Fibroblast of lung (primary cell): ENCODE measurements around the gene KIF15. TPM values are rescaled to one million over a fixed set of nuclear protein-coding genes. Genes with fewer than 3 reads are reported as not detected.

ENCODE experiments used
- DNase-seq, 2 donors: peaks; one replicate each; pipeline versions ENCODE4 v3.0.0 to v3.0.0-alpha.2; 2010; ENCODE audit warnings: low read depth in 2 of 2
- H2AFZ ChIP-seq: 2 replicates; pipeline ENCODE4 v1.5.1; 2012; ENCODE audit warnings: low read length, control low read depth, inconsistent platforms
- H3K27ac ChIP-seq: 2 replicates; pipeline ENCODE4 v1.5.1; 2011; ENCODE audit warnings: low read length, control low read depth; ENCODE audit not compliant: insufficient read depth
- H3K27me3 ChIP-seq: 2 replicates; pipeline ENCODE4 v1.5.1; 2011; ENCODE audit warnings: mild to moderate bottlenecking, low read length; ENCODE audit not compliant: control insufficient read depth, insufficient read depth
- H3K36me3 ChIP-seq: 2 replicates; pipeline ENCODE4 v1.5.1; 2011; ENCODE audit warnings: low read length; ENCODE audit not compliant: control insufficient read depth, insufficient read depth
- H3K4me1 ChIP-seq: 2 replicates; pipeline ENCODE4 v1.5.1; 2011; ENCODE audit warnings: low read length; ENCODE audit not compliant: control insufficient read depth, insufficient read depth; ENCODE audit errors: extremely low read depth
- H3K4me2 ChIP-seq: 2 replicates; pipeline ENCODE4 v1.5.1; 2011; ENCODE audit warnings: low read length, control low read depth; ENCODE audit not compliant: insufficient read depth; ENCODE audit errors: extremely low read depth
- H3K4me3 ChIP-seq, 4 experiments: fragments of 200-600 bp in 1 of 4; sonication (generic) in 1 of 4; replicated peaks in 1 of 4; 2 replicates each; pipeline ENCODE4 v1.5.1; 2011 to 2016; ENCODE audit warnings: low read length in 4 of 4, low read depth in 3 of 4, mild to moderate bottlenecking in 3 of 4, control low read depth in 2 of 4, inconsistent platforms in 1 of 4, mixed read lengths in 1 of 4; ENCODE audit not compliant: insufficient read depth in 1 of 4; ENCODE audit errors: control extremely low read depth in 1 of 4
- H3K79me2 ChIP-seq: 2 replicates; pipeline ENCODE4 v1.5.1; 2012; ENCODE audit warnings: mild to moderate bottlenecking, low read length, inconsistent platforms; ENCODE audit not compliant: control insufficient read depth, insufficient read depth
- H3K9ac ChIP-seq: 2 replicates; pipeline ENCODE4 v1.5.1; 2011; ENCODE audit warnings: mild to moderate bottlenecking, low read length, control low read depth; ENCODE audit not compliant: insufficient read depth
- H3K9me3 ChIP-seq: 2 replicates; pipeline ENCODE4 v1.5.1; 2012; ENCODE audit warnings: low read depth, low read length; ENCODE audit not compliant: control insufficient read depth, insufficient read depth
- H4K20me1 ChIP-seq: 2 replicates; pipeline ENCODE4 v1.5.1; 2011; ENCODE audit warnings: low read length; ENCODE audit not compliant: control insufficient read depth, insufficient read depth; ENCODE audit errors: extremely low read depth
- EZH2 ChIP-seq: IDR thresholded peaks from 2 replicates; pipeline ENCODE4 v1.5.1; 2012; ENCODE audit warnings: low read length, control low read depth, mild to moderate bottlenecking; ENCODE audit errors: missing control alignments
- polyA plus RNA-seq, 2 donors: library from polyadenylated mRNA; depleted of rRNA in 1 of 2; stranded (reverse) in 1 of 2; unstranded in 1 of 2; fragments of >200 nt; gene quantifications; 2 replicates each; pipeline ENCODE4 v1.2.1, GENCODE V29; 2011 to 2012; ENCODE audit warnings: missing spikeins in 1 of 2
- total RNA-seq: library from RNA; depleted of rRNA; stranded (reverse); fragments of >200 nt; gene quantifications from 2 replicates; pipeline ENCODE4 v1.2.1, GENCODE V29; 2014
- TF ChIP-seq, protein P1 (sequence below), 2 donors: IDR thresholded peaks in 1 of 2; conservative IDR thresholded peaks in 1 of 2; 1 replicate in 1 of 2; 2 replicates in 1 of 2; pipeline ENCODE4 v1.5.1; 2011 to 2012; ENCODE audit warnings: low read length in 2 of 2, control low read depth in 1 of 2, inconsistent platforms in 1 of 2, low read depth in 1 of 2, mild to moderate bottlenecking in 1 of 2

KIF15 gene
- total and polyA plus RNA-seq, 2 donors (not counting 1 experiment from before 2014, with no cell fraction given), result 3.1 to 3.8 TPM

- Histone ChIP-seq H3K9ac (peak overlapping the region; percentile 41), H2AFZ (peak overlapping the region; percentile 96), H3K4me3 (peak overlapping the region; percentile 71 to 96 (median 86)), H3K4me1 (peaks cover 5% of the 10 kb centered on the region), H3K79me2 (peaks cover 45% of the 10 kb centered on the region), H3K27ac (peak overlapping the region; percentile 87), H4K20me1 (no peaks in the 10 kb centered on the region), H3K9me3 (no peaks in the 10 kb centered on the region), H3K4me2 (peak overlapping the region; percentile 90), H3K36me3 (no peaks in the 10 kb centered on the region), H3K27me3 (no peaks in the 10 kb centered on the region)
- DNase-seq, result no peak
- TF ChIP-seq, protein P1, sequence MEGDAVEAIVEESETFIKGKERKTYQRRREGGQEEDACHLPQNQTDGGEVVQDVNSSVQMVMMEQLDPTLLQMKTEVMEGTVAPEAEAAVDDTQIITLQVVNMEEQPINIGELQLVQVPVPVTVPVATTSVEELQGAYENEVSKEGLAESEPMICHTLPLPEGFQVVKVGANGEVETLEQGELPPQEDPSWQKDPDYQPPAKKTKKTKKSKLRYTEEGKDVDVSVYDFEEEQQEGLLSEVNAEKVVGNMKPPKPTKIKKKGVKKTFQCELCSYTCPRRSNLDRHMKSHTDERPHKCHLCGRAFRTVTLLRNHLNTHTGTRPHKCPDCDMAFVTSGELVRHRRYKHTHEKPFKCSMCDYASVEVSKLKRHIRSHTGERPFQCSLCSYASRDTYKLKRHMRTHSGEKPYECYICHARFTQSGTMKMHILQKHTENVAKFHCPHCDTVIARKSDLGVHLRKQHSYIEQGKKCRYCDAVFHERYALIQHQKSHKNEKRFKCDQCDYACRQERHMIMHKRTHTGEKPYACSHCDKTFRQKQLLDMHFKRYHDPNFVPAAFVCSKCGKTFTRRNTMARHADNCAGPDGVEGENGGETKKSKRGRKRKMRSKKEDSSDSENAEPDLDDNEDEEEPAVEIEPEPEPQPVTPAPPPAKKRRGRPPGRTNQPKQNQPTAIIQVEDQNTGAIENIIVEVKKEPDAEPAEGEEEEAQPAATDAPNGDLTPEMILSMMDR (conservative IDR thresholded peaks at IDR 0.05 in 1 of 2, IDR thresholded peaks at IDR 0.05 in 1 of 2; ENCODE audit: low read depth in 1 of 2, low read length in 2 of 2), result no peak
- no peak for TF ChIP-seq EZH2
Observed at GRCh38 chr3:44762690-44763089, 1.1 kb downstream of the KIF15 start.

DNA sequence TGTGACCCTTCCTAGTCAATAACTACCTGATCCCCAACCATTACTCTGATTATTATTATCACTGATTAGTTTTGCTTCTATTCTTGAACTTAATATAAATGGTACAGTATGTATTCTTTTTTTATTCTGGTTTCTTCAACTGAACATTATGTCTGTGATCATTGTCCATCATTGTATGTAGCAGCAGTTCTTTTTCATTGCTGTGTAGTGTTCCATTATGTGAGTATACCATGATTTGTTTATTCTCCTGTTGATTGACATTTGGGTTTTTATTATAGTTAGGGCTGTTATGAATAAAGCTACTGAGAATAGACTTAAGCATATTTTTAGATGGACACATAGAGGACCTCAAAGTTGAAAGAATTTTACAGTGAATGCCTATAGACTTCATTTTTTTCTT is 2.7 kb downstream of the KIF15 start:
- no peaks in the 10 kb centered on the region for H3K27me3 ChIP-seq
- DNase-seq, result no peak
- no peak overlapping the region for H3K4me3 ChIP-seq
- peaks cover 51% of the 10 kb centered on the region for H3K79me2 ChIP-seq
- no peak overlapping the region for H3K9ac ChIP-seq
- H3K4me2 ChIP-seq, result no peak overlapping the region
- TF ChIP-seq EZH2, result no peak
- TF ChIP-seq, protein P1 (conservative IDR thresholded peaks at IDR 0.05 in 1 of 2, IDR thresholded peaks at IDR 0.05 in 1 of 2; ENCODE audit: low read depth in 1 of 2, low read length in 2 of 2), result no peak
- H3K36me3 ChIP-seq, result no peaks in the 10 kb centered on the region
- H2AFZ ChIP-seq, result no peak overlapping the region
- H3K9me3 ChIP-seq, result no peaks in the 10 kb centered on the region
- H4K20me1 ChIP-seq, result no peaks in the 10 kb centered on the region
- peaks cover 5% of the 10 kb centered on the region for H3K4me1 ChIP-seq
- no peak overlapping the region for H3K27ac ChIP-seq

GRCh38 chr3:44771424-44772098 is 10.0 kb downstream of the KIF15 start:
- Histone ChIP-seq H2AFZ (no peak overlapping the region), H3K36me3 (no peaks in the 10 kb centered on the region), H3K4me2 (no peak overlapping the region), H3K79me2 (peaks cover 18% of the 10 kb centered on the region), H3K27ac (no peak overlapping the region), H3K27me3 (no peaks in the 10 kb centered on the region), H3K4me1 (no peaks in the 10 kb centered on the region), H3K4me3 (no peak overlapping the region), H3K9ac (no peak overlapping the region), H3K9me3 (no peaks in the 10 kb centered on the region), H4K20me1 (no peaks in the 10 kb centered on the region)
- TF ChIP-seq EZH2, result no peak
- TF ChIP-seq, protein P1 (conservative IDR thresholded peaks at IDR 0.05 in 1 of 2, IDR thresholded peaks at IDR 0.05 in 1 of 2; ENCODE audit: low read depth in 1 of 2, low read length in 2 of 2), result no peak
- no peak for DNase-seq
